Measurements from ENCODE around the gene DNASE1L2. TPM values are rescaled to one million over a fixed set of nuclear protein-coding genes. Genes with fewer than 3 reads are reported as not detected.

DNASE1L2 gene
- total and polyA plus RNA-seq, 2 of the 8 experiments (the other 6 are each of a cell fraction or from before 2014, with no cell fraction given): 0.35 to 0.97 TPM

DNA sequence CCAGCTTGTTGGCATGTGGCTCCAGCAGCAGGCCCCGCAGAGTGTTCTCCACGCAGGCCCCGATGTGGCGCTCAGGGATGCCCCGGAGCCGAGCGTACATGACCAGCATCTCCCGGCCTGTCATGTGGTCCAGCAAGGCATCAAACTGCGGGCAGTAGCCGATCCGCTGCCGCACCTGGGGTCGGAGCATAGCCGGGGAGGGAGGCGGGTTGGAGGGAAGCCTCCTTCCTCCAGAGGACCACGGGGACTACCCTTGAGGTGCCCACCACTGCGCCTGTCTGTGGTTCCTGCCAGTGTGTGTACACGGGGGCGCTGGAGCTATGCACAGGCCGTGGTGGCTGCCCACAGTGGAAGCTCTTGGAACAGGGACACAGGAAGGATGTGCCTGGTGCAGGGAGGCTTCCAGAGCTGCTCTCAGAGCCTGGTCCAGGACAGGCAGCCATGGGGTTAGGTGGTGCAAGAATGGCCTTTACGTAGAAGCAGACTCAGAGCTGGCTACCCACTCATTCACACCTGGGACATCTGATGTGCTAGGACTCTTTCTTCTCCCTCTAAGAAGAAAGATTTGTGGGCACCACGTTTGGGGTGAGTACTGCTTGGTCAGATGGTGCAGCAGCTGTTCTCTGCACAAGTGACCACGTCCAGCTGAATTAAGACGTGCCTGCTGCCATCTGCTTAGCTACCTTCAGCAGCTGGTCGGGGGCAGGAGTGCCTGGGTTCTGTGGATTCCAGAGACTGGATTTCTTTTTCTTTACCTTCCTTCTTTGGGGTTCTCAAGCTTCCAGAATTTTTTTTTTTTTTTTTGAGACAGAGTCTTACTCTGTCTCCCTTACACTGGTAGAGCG is 42.9 kb downstream of the DNASE1L2 start (continued):
- TF ChIP-seq, protein P1, sequence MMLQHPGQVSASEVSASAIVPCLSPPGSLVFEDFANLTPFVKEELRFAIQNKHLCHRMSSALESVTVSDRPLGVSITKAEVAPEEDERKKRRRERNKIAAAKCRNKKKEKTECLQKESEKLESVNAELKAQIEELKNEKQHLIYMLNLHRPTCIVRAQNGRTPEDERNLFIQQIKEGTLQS (IDR thresholded peaks at IDR 0.05; ENCODE audit: insufficient read depth, low read depth, low read length): no peak
- no peak for TF ChIP-seq POU5F1 (IDR thresholded peaks at IDR 0.05; ENCODE audit: low read depth, low read length)
- TF ChIP-seq, protein P2, sequence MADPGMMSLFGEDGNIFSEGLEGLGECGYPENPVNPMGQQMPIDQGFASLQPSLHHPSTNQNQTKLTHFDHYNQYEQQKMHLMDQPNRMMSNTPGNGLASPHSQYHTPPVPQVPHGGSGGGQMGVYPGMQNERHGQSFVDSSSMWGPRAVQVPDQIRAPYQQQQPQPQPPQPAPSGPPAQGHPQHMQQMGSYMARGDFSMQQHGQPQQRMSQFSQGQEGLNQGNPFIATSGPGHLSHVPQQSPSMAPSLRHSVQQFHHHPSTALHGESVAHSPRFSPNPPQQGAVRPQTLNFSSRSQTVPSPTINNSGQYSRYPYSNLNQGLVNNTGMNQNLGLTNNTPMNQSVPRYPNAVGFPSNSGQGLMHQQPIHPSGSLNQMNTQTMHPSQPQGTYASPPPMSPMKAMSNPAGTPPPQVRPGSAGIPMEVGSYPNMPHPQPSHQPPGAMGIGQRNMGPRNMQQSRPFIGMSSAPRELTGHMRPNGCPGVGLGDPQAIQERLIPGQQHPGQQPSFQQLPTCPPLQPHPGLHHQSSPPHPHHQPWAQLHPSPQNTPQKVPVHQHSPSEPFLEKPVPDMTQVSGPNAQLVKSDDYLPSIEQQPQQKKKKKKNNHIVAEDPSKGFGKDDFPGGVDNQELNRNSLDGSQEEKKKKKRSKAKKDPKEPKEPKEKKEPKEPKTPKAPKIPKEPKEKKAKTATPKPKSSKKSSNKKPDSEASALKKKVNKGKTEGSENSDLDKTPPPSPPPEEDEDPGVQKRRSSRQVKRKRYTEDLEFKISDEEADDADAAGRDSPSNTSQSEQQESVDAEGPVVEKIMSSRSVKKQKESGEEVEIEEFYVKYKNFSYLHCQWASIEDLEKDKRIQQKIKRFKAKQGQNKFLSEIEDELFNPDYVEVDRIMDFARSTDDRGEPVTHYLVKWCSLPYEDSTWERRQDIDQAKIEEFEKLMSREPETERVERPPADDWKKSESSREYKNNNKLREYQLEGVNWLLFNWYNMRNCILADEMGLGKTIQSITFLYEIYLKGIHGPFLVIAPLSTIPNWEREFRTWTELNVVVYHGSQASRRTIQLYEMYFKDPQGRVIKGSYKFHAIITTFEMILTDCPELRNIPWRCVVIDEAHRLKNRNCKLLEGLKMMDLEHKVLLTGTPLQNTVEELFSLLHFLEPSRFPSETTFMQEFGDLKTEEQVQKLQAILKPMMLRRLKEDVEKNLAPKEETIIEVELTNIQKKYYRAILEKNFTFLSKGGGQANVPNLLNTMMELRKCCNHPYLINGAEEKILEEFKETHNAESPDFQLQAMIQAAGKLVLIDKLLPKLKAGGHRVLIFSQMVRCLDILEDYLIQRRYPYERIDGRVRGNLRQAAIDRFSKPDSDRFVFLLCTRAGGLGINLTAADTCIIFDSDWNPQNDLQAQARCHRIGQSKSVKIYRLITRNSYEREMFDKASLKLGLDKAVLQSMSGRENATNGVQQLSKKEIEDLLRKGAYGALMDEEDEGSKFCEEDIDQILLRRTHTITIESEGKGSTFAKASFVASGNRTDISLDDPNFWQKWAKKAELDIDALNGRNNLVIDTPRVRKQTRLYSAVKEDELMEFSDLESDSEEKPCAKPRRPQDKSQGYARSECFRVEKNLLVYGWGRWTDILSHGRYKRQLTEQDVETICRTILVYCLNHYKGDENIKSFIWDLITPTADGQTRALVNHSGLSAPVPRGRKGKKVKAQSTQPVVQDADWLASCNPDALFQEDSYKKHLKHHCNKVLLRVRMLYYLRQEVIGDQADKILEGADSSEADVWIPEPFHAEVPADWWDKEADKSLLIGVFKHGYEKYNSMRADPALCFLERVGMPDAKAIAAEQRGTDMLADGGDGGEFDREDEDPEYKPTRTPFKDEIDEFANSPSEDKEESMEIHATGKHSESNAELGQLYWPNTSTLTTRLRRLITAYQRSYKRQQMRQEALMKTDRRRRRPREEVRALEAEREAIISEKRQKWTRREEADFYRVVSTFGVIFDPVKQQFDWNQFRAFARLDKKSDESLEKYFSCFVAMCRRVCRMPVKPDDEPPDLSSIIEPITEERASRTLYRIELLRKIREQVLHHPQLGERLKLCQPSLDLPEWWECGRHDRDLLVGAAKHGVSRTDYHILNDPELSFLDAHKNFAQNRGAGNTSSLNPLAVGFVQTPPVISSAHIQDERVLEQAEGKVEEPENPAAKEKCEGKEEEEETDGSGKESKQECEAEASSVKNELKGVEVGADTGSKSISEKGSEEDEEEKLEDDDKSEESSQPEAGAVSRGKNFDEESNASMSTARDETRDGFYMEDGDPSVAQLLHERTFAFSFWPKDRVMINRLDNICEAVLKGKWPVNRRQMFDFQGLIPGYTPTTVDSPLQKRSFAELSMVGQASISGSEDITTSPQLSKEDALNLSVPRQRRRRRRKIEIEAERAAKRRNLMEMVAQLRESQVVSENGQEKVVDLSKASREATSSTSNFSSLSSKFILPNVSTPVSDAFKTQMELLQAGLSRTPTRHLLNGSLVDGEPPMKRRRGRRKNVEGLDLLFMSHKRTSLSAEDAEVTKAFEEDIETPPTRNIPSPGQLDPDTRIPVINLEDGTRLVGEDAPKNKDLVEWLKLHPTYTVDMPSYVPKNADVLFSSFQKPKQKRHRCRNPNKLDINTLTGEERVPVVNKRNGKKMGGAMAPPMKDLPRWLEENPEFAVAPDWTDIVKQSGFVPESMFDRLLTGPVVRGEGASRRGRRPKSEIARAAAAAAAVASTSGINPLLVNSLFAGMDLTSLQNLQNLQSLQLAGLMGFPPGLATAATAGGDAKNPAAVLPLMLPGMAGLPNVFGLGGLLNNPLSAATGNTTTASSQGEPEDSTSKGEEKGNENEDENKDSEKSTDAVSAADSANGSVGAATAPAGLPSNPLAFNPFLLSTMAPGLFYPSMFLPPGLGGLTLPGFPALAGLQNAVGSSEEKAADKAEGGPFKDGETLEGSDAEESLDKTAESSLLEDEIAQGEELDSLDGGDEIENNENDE (IDR thresholded peaks at IDR 0.05; ENCODE audit: insufficient replicate concordance, low read length): no peak

All from H1 (cell line).